Caki2 (cell line): ENCODE results near the gene SNAPC1. TPM values are rescaled to one million over a fixed set of nuclear protein-coding genes. Genes with fewer than 3 reads are reported as not detected.

ENCODE experiments used
- DNase-seq: peaks from one replicate; pipeline ENCODE4 v3.0.0-alpha.2; 2015; ENCODE audit warnings: low read depth
- in situ Hi-C: cut with HindIII; loops from 2 replicates; pipeline ENCODE4 v1.10.0; 2016; ENCODE audit warnings: low sequenced_read_pairs, low pct_unique_long_range_greater_than_20kb, mixed read lengths
- total RNA-seq: library from RNA; depleted of rRNA; stranded (reverse); fragments of >200 nt; shearing (Covaris generic); gene quantifications from 2 replicates; pipeline ENCODE4 v1.2.3, GENCODE V29; 2014; ENCODE audit warnings: low replicate concordance; rRNA removed

The SNAPC1 gene
- 10.3 and 10.9 TPM in 2 replicates for total RNA-seq

DNA sequence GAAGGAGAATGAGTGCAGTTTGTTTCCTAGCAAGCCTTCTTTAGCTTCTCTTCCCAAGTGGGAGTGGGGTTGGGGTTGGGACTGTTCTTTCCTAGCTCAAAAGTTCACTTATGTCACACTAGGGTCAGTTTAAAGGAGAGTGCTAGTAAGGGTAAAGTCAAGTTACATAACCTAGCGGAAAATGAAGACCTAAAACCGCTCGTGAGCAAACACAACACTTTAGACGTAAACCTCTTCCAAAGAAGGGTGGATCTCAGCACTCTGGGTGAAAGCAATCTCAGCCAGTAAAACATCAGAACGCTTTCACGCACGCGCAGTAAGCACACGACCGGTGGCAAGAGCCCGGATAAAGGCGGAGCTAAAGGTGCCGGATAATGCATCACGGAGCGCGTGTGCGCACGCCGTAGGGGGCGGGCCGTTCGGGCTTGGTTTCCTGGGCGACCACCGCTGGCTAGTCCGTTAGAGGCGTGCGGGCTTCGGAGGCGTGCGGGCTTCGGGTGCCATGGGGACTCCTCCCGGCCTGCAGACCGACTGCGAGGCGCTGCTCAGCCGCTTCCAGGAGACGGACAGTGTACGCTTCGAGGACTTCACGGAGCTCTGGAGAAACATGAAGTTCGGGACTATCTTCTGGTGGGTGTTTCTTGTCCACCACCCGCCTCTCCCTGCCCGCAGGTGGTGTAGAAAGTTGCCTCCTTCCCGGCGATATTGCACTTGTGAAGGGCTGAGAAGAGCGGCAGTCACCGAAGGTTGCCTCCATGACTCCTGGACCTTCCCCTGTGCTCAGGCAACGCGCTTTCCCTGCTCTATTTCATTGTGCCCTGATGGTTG is at the start of gene SNAPC1:
SNAPC1 (plus strand) TSS at position 462 of the 828 bp plus-strand sequence; CDS start at position 503, 41 bp downstream.
- peak; percentile 90 for DNase-seq
- in situ Hi-C loops: no loop called here

DNA sequence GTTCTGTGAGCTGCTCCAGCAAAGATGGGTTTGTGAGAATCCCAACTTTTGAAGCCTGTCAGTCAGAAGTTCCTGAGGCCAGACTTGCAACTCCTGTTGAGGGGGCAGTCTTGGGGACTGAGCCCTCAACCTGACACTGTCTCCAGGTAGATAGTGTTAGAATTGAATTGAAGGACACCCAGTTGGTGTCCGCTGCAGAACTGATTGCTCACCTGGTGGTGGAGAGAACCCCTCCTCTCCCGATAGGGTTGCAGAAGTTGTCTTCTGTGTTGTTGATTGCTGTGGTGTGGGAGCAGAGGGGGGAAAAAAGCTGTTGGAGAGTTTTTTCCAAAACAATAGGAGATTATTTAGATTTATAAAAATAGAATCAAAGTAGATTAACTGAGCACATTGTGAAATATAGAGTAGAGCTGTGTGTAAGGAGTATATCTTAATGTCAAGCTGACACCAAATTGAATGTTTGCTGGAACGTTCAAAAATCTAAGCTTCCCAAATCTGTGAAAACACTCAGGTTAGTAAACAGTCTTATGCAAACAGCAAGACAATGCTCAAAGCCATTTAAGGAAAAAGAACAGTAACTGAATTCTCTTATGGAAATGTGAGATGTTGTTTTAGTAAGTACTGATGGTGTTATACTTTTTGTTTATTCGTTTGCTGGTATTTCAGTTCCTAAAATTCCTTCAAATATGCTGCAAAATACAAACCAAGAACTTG is 48.3 kb upstream of the SNAPC1 start:
- in situ Hi-C loops: no loop called here
- no peak for DNase-seq

GRCh38 chr14:61716956-61717355 is 45.3 kb upstream of the SNAPC1 start:
- in situ Hi-C loops: no loop called here
- no peak for DNase-seq

GRCh38 chr14:61718039-61718438 is 44.2 kb upstream of the SNAPC1 start:
- no peak for DNase-seq
- in situ Hi-C loops: no loop called here

- in situ Hi-C loops: no loop called here
- no peak for DNase-seq
Observed at GRCh38 chr14:61719344-61720293, 42.6 kb upstream of the SNAPC1 start.

DNA sequence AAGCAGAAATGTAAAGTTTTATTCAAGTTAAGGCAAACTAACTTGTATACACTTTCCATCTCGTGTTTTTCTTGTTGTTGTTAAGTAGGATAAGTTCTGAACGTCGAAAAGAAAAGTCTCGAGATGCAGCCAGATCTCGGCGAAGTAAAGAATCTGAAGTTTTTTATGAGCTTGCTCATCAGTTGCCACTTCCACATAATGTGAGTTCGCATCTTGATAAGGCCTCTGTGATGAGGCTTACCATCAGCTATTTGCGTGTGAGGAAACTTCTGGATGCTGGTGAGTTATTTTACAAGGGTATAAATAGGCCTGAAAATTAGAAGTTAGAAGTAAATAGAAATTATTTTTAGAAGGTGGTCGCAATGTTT is 41.9 kb upstream of the SNAPC1 start:
- DNase-seq: no peak
- in situ Hi-C loops: no loop called here

DNA sequence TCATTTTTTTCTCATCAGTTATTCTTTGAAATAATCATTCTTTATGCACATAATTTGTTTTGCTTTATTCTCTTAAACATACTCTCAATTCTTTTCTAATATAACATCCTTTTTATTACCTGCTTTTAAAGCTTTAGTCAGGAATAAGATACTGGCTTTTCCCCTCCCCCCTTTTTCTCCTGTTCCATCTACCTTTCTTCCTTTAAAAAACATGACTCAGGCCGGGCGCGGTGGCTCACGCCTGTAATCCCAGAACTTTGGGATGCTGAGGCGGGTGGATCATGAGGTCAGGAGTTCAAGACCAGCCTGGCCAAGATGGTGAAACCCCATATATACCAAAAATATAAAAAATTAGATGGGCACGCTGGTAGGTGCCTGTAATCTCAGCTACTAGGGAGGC is 41.5 kb upstream of the SNAPC1 start:
- in situ Hi-C loops: no loop called here
- DNase-seq: no peak

DNA sequence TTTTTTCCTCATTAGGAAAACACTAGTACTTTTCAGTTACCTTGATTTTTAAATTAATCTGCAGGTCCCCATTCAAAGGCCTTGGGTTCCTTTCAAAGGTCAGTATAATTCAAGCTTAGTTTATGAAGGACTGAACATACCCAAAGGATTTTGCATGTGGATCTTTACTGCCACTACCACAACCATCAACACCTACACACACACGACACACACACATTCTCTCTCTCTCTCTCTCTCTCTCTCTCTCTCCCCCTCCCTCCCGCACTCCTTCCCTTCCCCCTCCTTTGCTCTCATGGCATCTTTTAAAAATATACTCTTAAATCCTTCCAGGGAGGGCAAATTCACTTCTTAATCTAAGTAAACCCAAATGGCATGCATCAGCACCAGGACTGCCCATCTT is 38.1 kb upstream of the SNAPC1 start:
- in situ Hi-C loops: no loop called here
- no peak for DNase-seq

DNA sequence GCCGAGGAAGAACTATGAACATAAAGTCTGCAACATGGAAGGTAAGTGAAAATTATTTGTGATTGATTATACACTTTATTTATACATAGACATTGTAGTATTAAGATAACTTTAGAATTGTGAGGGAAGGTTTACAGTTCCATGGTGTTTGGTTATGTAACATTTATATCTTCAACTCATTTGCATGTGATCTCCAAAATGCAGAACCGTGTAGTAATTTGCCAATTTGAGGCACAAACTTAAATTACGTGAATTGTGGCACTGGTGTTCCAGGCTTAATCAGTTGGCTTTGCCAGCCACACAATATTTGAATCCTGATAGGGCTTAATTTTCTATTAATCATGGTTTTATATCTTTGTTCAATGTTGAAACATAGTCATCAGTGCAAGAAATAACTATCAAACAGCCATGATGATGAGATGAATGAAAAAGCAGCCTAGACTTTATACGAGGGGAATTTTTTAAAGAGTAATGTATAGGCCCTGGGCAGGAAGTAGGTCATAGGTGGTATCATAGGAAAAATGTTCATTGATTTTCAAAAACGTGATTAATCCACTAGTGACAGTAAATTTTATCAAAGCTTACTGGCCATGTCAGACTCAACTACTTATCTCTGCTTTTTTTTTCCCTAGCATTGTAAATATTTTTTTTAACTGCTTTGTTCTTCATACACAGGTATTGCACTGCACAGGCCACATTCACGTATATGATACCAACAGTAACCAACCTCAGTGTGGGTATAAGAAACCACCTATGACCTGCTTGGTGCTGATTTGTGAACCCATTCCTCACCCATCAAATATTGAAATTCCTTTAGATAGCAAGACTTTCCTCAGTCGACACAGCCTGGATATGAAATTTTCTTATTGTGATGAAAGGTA is 35.2 kb upstream of the SNAPC1 start:
- in situ Hi-C loops: loop anchor here (25.0 kb wide), 1 partner anchor 240 kb away; no protein-coding TSS in a partner anchor

GRCh38 chr14:61730756-61731373 is 31.4 kb upstream of the SNAPC1 start:
- in situ Hi-C loops: loop anchor here (25.0 kb wide), 1 partner anchor 244 kb away; no protein-coding TSS in a partner anchor
- DNase-seq: no peak

More for the DNA sequence above, 35.2 kb upstream of the SNAPC1 start:
- DNase-seq: no peak

DNA sequence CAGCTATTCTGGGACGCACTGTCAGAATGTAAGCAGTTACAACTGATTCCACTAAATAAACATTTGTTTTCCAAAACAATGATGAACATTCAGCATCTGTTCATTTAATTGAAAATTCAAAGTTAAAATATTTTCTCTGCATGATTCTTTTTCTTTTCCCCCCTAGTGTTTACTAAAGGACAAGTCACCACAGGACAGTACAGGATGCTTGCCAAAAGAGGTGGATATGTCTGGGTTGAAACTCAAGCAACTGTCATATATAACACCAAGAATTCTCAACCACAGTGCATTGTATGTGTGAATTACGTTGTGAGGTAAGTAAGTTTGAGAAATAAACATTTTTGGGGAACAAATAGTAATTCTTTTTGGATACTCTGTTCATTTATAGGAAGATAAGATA is 28.2 kb upstream of the SNAPC1 start:
- in situ Hi-C loops: loop anchor here (25.0 kb wide), 1 partner anchor 247 kb away; no protein-coding TSS in a partner anchor
- DNase-seq: no peak

DNA sequence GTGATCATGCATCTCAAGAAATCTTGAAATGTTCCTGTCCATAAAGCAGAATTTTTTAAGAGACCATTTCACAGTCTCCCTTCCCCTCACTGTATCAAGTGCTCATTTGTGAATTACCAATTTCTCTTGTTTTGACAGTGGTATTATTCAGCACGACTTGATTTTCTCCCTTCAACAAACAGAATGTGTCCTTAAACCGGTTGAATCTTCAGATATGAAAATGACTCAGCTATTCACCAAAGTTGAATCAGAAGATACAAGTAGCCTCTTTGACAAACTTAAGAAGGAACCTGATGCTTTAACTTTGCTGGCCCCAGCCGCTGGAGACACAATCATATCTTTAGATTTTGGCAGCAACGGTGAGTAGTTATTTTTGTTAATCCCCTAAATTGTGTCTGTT is 25.5 kb upstream of the SNAPC1 start:
- DNase-seq: peak; percentile 18
- in situ Hi-C loops: loop anchor here (25.0 kb wide), 1 partner anchor 249 kb away; no protein-coding TSS in a partner anchor

GRCh38 chr14:61737915-61738314 is 24.3 kb upstream of the SNAPC1 start:
- DNase-seq: no peak

GRCh38 chr14:61739133-61739532 is 23.1 kb upstream of the SNAPC1 start:
- in situ Hi-C loops: loop anchor here (25.0 kb wide), 1 partner anchor 252 kb away; no protein-coding TSS in a partner anchor
- DNase-seq: no peak

More at GRCh38 chr14:61737915-61738314, 24.3 kb upstream of the SNAPC1 start:
- in situ Hi-C loops: loop anchor here (25.0 kb wide), 1 partner anchor 251 kb away; no protein-coding TSS in a partner anchor

- in situ Hi-C loops: loop anchor here (25.0 kb wide), 1 partner anchor 255 kb away; no protein-coding TSS in a partner anchor
- DNase-seq: no peak
Observed at GRCh38 chr14:61742371-61742770, 19.8 kb upstream of the SNAPC1 start.

- DNase-seq: no peak
- in situ Hi-C loops: loop anchor here (25.0 kb wide), 1 partner anchor 257 kb away; no protein-coding TSS in a partner anchor
Observed at GRCh38 chr14:61744238-61744637, 18.0 kb upstream of the SNAPC1 start.
